ENCODE measurements around the gene HTR7.

HTR7 gene

DNA sequence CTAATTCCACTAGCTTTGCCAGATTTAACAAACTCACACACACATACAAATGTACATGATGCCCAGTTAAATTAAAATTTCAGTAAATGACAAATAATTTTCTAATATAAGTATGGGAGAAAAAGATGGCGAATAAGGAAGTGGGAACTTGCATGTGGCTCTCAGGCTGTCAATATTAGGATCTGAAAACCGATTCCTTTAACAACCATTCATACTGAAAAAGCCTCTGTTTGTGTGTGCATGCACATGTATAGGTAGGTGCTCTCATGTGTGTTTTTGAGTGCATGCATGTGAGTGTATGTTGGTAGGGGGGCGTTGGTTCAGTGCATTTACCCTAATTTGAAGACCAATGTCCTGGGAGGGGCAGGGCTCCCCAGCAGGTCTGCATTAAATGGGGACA, 125.3 kb downstream of the HTR7 start:
- DNase-seq, result no peak

DNA sequence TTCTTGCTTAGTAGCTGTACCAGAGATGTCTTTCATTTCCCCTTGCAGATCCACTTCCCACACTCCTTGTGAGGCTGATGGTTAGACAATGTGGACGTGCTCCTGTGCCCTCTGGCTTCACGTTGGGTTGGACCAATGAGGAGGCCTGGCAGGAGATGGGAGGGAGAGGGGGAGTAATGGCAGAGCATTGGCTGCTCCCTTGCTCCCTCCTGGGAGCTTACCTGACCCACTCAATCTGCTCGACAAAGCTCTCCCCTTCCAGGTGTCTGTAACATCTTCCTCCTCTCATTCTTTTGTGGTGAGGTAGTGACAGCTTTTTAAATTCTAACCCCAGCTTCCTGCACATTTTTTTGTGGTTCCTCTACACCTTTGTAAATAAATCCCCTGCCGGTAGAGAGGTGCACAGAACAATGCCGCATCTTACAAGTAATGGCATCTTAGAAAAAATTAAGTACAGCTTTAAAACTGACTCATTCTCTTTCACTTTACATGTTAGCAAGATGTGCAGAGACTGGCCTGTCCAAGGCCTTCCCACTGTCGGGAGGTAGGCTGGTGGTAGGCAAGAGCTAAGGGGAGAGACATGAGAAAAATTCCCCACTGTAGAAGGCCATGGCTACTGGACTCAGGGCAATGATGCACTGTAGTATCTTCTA, 134.3 kb downstream of the HTR7 start:
- DNase-seq, result no peak

DNA sequence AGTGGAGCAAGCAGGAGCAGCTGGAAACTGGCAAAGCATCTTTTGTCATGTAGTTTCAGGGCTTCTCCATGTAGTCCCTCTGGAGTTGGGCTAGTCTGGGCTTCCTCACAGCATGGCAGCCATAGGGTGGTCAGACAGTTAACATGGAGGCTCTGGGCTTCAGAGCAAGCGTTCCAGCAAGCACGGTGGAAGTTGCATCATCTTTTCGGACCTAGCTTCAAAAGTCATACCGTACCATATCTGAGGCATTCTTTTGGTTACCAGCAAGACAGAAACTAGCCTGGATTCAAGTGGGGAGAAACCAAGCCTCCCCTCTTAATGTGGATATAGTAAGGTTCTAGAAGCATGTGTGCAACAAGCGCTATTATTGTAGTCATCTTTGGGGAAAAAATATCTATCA, 135.0 kb downstream of the HTR7 start:
- no peak for DNase-seq

DNA sequence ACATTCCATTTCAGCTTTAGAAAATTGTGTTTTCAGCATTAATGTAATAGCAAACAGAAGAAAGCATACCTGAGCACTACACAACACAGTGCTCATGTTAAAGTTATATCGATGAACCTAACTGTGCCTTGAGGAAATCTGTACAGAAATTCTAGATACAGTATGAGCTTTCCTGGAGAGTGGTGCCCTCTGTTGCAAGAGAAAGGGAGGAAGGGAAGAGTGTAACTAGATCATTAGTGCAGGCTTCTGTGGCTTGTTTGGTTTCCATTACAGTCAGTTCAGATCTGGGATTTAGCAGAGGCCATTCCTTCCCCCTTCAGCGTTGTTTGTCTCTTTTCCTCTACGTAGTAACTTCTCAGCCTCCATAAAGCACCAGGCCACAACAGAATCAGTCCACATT, 139.7 kb downstream of the HTR7 start:
- DNase-seq, result no peak

DNA sequence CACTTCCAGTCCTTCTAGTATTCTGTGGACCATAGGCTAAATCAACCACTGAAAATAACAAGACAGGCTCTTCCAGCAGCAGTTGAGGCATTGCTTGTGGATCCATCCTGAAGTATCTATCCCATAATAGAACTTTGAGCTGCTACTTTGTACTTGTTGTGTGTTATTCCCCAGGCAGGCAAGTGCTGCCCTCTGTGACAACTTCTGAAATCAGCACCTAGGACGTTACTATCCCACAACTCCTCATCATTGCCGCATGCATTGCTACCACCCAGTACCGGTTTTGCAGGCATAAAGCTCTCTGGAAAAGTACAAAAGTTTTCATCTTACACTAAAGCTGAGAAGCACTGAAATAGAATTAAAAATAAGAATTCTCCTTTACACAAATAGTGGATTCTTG, 145.3 kb downstream of the HTR7 start:
- no peak for DNase-seq

DNA sequence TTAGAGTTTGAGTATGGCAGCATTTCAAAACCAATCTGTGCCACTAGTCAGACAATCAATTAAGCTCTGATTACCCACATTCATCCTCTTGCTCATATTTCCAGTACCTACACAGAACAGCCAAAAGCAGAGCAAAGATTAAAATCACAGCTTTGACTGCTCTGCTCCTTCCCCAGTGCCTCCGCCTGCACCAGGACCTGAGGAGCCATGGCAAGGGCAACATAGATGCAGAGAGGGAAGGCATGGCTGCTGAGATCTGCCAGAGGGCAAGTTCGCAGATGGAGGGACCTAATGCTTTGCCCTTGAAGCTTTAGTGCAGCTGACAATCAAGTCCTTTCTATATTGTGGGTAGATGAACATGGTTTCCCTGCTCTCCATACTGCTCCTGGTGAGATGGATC, 148.1 kb downstream of the HTR7 start:
- no peak for DNase-seq

DNA sequence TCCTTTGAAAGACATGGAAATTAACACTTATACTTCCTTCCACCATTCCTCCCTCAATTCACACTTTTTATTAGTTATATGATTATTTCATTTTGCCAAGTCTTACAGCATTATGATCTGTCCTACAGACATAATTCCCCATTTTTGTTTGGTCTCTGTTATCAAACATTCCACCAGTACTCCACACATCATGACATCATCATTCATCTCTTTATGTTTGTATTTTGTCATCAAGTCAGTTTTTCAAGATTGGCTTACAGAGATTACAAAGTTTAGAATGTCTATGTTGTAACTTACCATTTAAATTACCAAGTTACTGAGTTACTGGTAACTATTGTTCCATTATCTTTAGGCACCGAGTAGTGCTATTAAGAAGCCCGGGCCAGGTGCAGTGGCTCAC, 150.2 kb downstream of the HTR7 start:
- no peak for DNase-seq

DNA sequence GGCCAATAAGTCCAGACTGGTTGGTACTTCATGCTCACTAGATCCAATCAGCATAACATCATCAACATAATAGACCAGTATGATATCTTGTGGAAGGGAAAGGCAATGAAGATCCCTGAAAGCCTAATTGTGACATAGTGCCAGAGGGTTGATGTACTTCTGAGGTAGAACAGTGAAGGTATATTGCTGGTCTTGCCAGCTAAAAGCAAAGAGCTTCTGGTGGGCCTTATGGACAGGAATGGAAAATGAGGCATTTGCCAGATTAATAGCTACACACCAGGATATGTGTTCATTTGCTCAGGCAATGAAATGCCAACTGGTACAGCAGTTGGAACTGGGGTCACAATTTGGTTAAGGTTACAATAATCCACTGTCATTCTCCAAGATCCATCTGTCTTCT, 156.4 kb downstream of the HTR7 start:
- DNase-seq, result no peak

DNA sequence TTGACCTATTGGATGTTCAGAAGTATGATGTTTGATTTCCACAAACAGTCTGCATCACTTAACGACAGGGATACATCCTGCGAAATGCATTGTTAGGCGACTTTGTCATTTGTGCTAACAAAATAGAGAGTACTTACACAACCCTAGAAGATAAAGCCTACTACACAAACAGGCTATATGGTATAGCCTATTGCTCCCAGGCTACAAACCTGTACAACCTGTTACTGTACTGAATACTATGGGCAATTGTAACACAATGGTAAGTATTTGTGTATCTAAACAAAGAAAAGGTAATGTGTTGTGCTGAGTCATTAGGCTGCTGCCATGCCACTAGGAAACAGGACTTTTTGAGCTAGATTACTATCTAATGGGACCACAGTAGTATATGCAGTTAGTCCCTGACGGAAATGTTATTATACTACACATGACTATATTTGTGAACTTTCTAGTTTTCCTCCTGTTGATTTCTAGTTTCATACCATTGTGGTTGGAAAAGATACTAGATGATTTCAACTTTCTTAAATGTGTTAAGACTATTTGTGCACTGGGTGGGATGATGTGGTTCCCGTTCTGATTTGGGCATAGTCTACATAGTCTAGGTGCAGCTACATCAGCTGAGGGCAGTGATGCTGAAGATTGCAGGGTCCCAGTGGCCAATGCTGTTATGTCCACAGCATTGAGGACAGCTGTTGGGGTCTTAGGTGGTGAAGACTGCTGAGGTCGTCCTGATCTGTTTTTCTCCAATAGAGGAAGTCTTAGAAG, 161.7 kb downstream of the HTR7 start:
- no peak for DNase-seq

Measured in activated CD4-positive, alpha-beta T cell treated with anti-CD3 and anti-CD28 coated beads, Interleukin-10, Interleukin-2, amounts not matched to agents 100 ng/mL and 50 ng/mL, durations not matched to agents 16 hours and 8 hours (primary cell).